Fibroblast of pulmonary artery (primary cell): ENCODE results near the gene MPC1.
"Not testable (repeated sequence)": the region's sequence is repeated elsewhere in the genome, so short reads cannot be mapped to it uniquely, and the experiment has no call there.

Experiments
- DNase-seq: peaks from one replicate; pipeline ENCODE4 v3.0.0-alpha.2; 2010; ENCODE audit warnings: low read depth
- H3K4me3 ChIP-seq: replicated peaks from 2 replicates; pipeline ENCODE4 v1.5.1; 2011; ENCODE audit warnings: low read depth, mild to moderate bottlenecking, control low read depth, low read length, moderate library complexity
- TF ChIP-seq, protein P1 (sequence below): IDR thresholded peaks from 2 replicates; pipeline ENCODE4 v1.5.1; 2011; ENCODE audit warnings: mild to moderate bottlenecking, control low read depth, low read length, inconsistent platforms; ENCODE audit errors: missing control alignments

The MPC1 gene

DNA sequence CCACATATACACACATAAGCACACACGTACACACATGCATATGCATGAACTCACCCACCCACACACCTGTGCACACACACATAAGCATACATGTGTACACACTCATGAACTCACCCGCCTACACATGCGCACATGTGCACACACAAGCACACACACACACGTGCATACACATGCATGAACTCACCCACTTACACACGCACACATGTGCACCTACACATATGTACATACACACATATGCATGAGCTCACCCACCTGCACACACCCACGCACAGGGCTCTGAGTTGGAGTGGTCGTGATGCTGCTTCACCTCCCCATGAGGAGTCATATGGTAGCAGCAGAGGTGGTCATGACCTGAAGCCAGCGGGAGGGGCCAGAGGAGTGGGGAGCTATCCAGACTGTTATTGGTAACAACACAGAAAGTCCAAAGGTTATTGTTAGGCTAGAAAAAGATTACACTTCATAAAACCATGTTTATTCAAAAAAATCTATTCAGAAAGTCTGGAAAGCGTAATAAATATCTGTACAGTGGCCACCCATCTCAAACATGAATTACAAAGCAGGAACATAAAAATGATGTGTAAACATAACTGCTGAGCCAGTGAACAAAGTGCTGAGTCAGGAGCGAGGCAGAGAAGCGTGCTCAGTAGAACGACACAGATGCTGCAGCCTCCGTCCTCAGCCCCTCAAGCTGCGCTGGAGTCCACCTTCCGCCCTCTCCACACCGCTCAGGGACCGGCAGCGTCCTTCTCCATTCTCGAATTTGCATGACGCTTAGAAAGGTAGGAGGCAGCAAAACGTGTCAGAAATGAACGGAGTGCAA lies 26.4 kb upstream of the MPC1 start:
- H3K4me3 ChIP-seq = no peak overlapping the region
- no peak for DNase-seq
- TF ChIP-seq, protein P1, sequence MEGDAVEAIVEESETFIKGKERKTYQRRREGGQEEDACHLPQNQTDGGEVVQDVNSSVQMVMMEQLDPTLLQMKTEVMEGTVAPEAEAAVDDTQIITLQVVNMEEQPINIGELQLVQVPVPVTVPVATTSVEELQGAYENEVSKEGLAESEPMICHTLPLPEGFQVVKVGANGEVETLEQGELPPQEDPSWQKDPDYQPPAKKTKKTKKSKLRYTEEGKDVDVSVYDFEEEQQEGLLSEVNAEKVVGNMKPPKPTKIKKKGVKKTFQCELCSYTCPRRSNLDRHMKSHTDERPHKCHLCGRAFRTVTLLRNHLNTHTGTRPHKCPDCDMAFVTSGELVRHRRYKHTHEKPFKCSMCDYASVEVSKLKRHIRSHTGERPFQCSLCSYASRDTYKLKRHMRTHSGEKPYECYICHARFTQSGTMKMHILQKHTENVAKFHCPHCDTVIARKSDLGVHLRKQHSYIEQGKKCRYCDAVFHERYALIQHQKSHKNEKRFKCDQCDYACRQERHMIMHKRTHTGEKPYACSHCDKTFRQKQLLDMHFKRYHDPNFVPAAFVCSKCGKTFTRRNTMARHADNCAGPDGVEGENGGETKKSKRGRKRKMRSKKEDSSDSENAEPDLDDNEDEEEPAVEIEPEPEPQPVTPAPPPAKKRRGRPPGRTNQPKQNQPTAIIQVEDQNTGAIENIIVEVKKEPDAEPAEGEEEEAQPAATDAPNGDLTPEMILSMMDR = no peak

DNA sequence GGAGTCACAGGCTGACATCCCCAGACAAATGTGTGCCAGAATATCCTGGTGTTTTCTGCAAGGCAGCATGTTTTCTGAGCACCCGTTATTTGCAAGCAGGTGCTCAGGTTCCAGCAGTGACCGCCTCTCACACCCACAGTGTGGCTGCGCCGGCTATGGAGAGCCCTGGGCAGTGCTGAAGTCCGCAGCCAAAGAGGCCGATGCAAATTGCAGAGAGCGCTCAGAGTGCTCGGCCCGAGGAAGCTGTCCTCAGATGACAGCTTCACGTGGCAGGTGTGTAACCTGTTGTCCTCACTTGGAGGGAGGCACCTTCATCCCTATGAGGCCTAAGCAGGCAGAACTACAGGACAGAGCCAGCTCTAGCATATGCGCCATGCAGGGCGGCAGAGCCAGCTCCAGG lies 23.5 kb upstream of the MPC1 start:
- no peak overlapping the region for H3K4me3 ChIP-seq
- no peak for DNase-seq
- TF ChIP-seq, protein P1 = no peak

DNA sequence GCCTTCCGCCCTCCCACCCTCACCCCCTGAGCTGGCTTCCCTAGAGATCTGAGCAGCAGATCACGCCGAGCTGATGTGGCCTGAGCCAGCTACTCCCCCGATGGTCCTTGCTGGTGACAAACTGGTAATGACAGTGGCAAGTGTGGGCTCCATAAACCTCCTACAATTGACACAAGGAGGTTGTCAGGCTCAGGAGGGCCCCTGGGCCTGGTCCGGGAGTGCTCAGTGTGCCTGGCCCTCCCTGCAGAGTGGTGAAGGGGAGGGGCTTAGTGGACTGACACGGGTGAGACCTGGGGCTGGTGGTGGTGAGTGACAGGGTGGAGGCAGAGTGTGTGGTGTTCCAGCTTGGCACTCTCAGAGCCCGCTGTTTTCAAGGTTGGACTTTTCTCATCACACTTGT lies 22.6 kb upstream of the MPC1 start:
- TF ChIP-seq, protein P1 = no peak
- DNase-seq = no peak
- H3K4me3 ChIP-seq = no peak overlapping the region

GRCh38 chr6:166402582-166403277 lies 20.0 kb upstream of the MPC1 start:
- TF ChIP-seq, protein P1 = no peak
- no peak overlapping the region for H3K4me3 ChIP-seq
- peak; percentile 35 for DNase-seq

DNA sequence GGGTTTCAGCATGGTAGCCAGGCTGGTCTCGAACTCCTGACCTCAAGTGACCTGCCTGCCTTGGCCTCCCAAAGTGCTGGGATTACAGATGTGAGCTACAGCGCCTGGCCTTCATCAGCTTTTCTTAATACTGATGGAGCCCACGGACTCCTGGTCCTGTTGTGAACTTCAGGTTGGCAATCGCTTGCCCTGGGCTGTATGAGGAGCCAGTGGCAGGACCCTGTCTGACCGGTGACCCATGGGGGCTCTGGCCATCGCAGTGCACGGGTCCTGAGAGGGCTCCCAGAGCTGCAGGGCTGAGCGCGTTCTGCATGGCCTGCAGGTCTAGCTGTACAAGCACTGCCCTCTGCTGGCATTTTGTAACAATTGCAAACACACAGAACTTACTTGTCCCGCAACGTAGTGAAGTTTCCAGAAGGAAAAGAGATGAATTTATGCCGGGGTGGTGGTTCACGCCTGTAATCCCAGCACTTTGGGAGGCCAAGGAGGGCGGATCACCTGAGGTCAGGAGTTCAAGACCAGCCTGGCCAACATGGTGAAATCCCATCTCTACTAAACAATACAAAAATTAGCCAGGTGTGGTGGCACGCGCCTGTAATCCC lies 18.0 kb upstream of the MPC1 start:
- TF ChIP-seq, protein P1 = peak; percentile 73

GRCh38 chr6:166400181-166400580 lies 17.4 kb upstream of the MPC1 start:
- DNase-seq = no peak
- no peak overlapping the region for H3K4me3 ChIP-seq
- TF ChIP-seq, protein P1 = no peak

More for the DNA sequence above, 18.0 kb upstream of the MPC1 start:
- peak; percentile 85 for DNase-seq
- not testable (repeated sequence) for H3K4me3 ChIP-seq
